HG03175 (cell line): ENCODE data around the gene CAMK4.
"Not testable (repeated sequence)": the region's sequence is repeated elsewhere in the genome, so short reads cannot be mapped to it uniquely, and the experiment has no call there.

ENCODE experiments used
- ATAC-seq: cut with Tn5 transposase; IDR thresholded peaks from one replicate; pipeline ENCODE4 v1.9.1; 2021; ENCODE audit warnings: mild to moderate bottlenecking, moderate library complexity; ENCODE audit not compliant: unreplicated experiment

The CAMK4 gene

GRCh38 chr5:111309384-111309783 is 85.2 kb downstream of the CAMK4 start:
- no peak for ATAC-seq

- no peak for ATAC-seq
Observed at GRCh38 chr5:111310711-111311620, 86.8 kb downstream of the CAMK4 start.

DNA sequence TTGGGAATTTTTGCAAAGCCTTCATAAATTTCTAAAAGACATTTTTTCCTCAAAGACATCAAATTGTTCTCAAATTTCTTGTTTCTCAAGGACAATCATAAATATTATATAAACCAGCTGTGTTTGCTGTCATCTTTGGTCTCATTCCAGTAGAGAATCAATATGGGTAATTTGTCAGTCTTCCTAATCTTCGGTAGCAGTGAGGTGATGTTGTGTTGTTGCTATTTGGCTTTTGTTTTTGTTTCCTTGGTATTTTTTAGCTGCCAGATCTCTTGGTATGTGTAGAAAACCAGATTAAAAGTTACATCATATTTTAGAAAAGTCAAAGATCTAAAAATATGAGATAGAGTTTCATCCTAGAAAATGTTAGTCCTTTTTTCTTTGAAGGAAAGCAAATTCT is 87.5 kb downstream of the CAMK4 start:
- ATAC-seq: no peak

GRCh38 chr5:111313017-111313724 is 89.0 kb downstream of the CAMK4 start:
- ATAC-seq: no peak

DNA sequence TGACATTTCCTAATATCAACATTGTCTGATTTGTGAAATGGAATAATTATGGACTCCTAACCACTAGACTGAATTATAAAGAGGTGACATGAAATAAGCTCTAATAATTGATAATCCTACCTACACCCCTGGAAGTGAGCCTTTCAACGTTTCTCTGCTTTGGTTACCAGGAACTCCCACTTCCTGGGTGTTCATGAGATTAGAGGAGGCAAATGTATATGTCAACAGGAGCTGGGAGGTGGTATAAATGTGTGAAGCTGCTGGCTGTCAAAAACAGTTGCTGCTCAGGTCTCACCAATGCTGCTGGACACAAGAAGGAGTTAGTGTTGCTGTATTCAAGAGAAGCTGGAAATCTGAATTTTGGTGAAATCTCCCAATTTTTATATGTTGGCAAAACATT is 96.8 kb downstream of the CAMK4 start:
- no peak for ATAC-seq

- ATAC-seq: no peak
Observed at GRCh38 chr5:111321376-111321775, 97.2 kb downstream of the CAMK4 start.

DNA sequence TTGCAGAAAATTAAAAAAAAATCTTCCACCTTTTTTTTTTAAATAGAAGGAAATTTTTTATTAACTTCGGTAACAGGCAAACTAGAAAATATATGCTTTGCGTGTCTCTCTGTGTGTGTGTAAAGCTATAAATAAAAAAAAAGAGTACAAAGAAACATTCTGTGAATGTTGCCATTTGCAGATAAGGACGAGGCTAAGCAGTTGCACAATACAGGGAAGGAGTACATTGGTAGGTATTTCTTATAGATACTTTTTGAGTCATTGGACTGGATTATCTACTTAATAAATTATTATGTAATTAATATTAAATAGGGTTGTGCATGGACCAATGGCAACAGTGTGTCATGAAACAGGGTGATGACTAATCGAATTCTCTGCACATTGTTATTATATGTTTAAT is 102.4 kb downstream of the CAMK4 start:
- no peak for ATAC-seq

DNA sequence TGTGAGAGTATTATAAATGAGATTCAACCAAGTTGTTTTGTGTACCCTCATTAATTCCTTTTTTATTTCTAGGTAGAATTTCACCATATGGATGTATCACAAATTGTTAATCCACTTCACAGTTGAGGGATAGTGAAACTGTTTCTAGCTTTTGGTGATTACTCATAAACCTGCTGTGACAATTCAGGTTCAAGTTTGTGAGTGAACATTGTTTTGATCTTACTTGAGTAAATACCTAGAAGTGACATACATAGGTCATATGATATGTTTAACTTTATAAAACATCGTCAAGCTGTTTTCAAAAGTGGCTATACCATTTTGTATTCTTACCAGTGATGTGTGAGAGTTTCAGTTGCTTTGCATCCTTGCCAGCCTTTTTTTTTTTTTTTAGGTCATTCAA is 112.9 kb downstream of the CAMK4 start:
- ATAC-seq: no peak

GRCh38 chr5:111337688-111338087 is 113.5 kb downstream of the CAMK4 start:
- no peak for ATAC-seq

- ATAC-seq: no peak
Observed at GRCh38 chr5:111345731-111346130, 121.5 kb downstream of the CAMK4 start.

GRCh38 chr5:111347021-111347420 is 122.8 kb downstream of the CAMK4 start:
- ATAC-seq: no peak

DNA sequence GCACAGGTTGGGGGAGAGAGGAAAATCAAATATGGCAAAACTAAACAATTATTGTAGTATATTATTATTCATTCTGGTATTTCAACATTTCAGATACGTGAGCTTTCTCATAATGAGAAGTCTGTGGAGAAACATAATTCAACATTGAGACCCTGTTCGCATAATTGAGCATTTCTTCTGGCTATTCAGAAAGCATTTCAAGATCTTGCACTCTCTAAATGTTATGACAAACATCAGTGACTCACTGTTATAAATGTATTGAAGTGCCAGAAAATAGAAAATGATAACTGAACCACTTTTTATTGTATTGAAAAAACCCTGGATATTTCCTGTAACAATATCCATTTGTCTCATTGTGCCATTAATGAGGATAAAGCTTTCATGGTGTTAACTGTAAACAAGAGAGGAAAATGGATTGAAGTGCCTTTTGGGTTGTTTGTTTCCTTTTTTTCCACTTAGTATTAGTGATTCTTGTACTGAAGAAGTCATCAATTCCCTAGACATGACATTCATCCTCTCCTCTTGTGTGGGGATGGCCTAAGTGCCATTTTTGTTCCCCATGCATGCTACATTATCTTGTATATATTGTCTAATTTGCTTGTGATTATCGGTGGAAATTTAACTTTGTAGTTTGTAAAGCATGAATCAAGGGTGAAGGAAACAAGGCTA is 124.6 kb downstream of the CAMK4 start:
- no peak for ATAC-seq

DNA sequence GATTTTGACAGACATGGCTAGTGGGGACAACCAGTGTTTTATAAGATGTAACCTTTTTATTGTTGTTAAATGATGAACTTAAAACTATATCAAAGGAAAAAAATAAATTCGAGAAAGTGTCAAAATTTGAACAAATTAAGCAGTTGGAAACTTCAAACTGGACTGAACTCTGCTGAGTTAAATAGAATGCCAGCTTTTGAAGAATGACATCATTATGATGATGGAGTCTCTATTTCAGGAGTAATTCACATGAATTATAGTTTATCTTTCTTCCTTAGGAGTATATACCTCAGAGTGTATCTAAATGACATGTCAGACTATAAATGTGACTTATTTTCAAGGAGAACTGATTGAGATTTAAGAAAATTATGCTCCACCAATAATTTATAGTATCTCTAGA is 125.2 kb downstream of the CAMK4 start:
- ATAC-seq: no peak

DNA sequence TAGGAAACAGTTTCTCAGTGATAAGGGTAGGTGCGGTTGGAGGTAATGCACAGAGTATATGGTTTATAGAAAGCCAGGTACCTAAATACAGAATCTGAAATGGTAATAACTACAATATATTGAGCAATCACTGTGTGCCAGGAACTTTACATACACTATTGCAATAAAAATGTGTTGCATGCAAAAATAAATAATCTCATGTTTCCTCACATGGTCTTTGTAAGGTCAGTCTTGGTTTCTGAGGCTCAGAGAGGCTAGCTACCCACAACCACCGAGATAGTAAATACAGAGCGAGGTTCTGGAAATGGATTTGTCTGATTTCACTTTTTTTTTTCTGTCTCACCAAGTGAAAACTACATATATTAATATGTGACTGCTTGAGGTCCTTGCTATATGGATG is 128.9 kb downstream of the CAMK4 start:
- no peak for ATAC-seq

GRCh38 chr5:111358726-111359125 is 134.5 kb downstream of the CAMK4 start:
- not testable (repeated sequence) for ATAC-seq

GRCh38 chr5:111360173-111360572 is 136.0 kb downstream of the CAMK4 start:
- ATAC-seq: no peak

GRCh38 chr5:111364992-111365391 is 140.8 kb downstream of the CAMK4 start:
- no peak for ATAC-seq

GRCh38 chr5:111366388-111366787 is 142.2 kb downstream of the CAMK4 start:
- no peak for ATAC-seq

- no peak for ATAC-seq
Observed at GRCh38 chr5:111367115-111367514, 142.9 kb downstream of the CAMK4 start.

DNA sequence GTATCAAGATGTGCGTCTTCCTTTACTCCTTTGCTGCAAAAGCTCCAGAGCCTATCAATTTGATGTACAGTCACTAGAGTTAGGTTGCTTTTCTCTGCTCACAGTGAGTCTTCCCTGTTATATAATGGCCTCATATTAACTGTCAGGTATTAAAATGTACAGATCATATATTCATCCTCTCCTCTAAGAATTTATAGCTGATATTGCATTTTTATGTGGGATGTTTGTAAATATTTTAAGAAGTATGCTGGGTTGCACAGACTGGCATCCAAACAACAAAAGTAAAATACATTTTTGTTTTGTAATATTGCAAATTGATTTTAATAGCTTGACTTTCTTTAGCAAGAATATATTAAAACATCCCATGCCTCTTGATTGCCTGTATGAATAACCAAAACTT is 148.6 kb downstream of the CAMK4 start:
- ATAC-seq: no peak

GRCh38 chr5:111374380-111374779 is 150.2 kb downstream of the CAMK4 start:
- ATAC-seq: no peak

GRCh38 chr5:111375645-111376044 is 151.5 kb downstream of the CAMK4 start:
- ATAC-seq: no peak
